NT2/D1 (cell line): ENCODE results near the gene EEF1AKMT3.

Experiments used
- SUZ12 ChIP-seq: IDR thresholded peaks from 2 replicates; pipeline ENCODE4 v1.6.1; 2011; ENCODE audit not compliant: insufficient read length, insufficient read depth; ENCODE audit errors: extremely low read depth
- YY1 ChIP-seq: IDR thresholded peaks from 2 replicates; pipeline ENCODE4 v1.6.1; 2011; ENCODE audit not compliant: insufficient read length, insufficient read depth
- ZNF274 ChIP-seq: IDR thresholded peaks from 2 replicates; pipeline ENCODE4 v1.6.1; 2011; ENCODE audit warnings: mild to moderate bottlenecking, low read depth, low read length

GRCh38 chr12:57803319-57803893 lies 31.0 kb downstream of the EEF1AKMT3 start:
- TF ChIP-seq YY1 (no peak), SUZ12 (no peak), ZNF274 (no peak)
